Keratinocyte (primary cell): ENCODE data around the gene SERPINA5.

Source experiments
- EZH2 ChIP-seq: IDR thresholded peaks from one replicate; pipeline ENCODE4 v1.6.1; 2012; ENCODE audit warnings: inconsistent platforms, mild to moderate bottlenecking, low read length, moderate library complexity
- TF ChIP-seq, protein P1 (sequence below), 3 experiments: IDR thresholded peaks in 1 of 3; conservative IDR thresholded peaks in 1 of 3; optimal IDR thresholded peaks in 1 of 3; 2 replicates in 2 of 3; 3 replicates in 1 of 3; pipeline versions ENCODE3 to v1.5.1; 2011; ENCODE audit warnings: low read length in 3 of 3, mild to moderate bottlenecking in 3 of 3, moderate library complexity in 2 of 3, control low read depth in 1 of 3, inconsistent platforms in 1 of 3; ENCODE audit not compliant: insufficient read depth in 2 of 3; ENCODE audit errors: extremely low read depth in 1 of 3

DNA sequence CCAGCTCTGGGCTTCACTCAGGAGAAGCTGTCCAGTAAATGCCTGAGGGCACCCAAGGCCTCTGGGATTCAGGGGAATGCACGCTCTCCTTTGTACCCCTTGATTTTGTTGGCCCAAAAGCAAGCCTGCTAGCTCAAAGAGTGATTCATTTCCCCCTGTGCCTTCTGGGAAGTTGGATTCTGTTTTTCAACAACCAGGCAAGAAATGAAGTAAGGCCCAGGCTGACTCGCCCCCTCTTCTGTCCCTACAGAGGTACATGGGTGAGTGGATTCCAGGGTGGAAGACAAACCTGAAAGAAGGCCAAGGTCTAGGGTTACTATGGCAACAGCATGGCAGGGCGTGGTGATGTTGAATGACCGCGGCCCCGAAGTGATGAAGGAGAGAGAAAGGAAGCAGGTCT lies 9.3 kb upstream of the SERPINA5 start:
- TF ChIP-seq, protein P1, sequence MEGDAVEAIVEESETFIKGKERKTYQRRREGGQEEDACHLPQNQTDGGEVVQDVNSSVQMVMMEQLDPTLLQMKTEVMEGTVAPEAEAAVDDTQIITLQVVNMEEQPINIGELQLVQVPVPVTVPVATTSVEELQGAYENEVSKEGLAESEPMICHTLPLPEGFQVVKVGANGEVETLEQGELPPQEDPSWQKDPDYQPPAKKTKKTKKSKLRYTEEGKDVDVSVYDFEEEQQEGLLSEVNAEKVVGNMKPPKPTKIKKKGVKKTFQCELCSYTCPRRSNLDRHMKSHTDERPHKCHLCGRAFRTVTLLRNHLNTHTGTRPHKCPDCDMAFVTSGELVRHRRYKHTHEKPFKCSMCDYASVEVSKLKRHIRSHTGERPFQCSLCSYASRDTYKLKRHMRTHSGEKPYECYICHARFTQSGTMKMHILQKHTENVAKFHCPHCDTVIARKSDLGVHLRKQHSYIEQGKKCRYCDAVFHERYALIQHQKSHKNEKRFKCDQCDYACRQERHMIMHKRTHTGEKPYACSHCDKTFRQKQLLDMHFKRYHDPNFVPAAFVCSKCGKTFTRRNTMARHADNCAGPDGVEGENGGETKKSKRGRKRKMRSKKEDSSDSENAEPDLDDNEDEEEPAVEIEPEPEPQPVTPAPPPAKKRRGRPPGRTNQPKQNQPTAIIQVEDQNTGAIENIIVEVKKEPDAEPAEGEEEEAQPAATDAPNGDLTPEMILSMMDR (optimal IDR thresholded peaks at IDR 0.05 in 1 of 3, IDR thresholded peaks at IDR 0.05 in 1 of 3, conservative IDR thresholded peaks at IDR 0.05 in 1 of 3; ENCODE audit: extremely low read depth in 1 of 3, insufficient read depth in 2 of 3, low read length in 3 of 3), result no peak
- TF ChIP-seq EZH2, result no peak
